Measurements from ENCODE around the gene METTL27.

The METTL27 gene

DNA sequence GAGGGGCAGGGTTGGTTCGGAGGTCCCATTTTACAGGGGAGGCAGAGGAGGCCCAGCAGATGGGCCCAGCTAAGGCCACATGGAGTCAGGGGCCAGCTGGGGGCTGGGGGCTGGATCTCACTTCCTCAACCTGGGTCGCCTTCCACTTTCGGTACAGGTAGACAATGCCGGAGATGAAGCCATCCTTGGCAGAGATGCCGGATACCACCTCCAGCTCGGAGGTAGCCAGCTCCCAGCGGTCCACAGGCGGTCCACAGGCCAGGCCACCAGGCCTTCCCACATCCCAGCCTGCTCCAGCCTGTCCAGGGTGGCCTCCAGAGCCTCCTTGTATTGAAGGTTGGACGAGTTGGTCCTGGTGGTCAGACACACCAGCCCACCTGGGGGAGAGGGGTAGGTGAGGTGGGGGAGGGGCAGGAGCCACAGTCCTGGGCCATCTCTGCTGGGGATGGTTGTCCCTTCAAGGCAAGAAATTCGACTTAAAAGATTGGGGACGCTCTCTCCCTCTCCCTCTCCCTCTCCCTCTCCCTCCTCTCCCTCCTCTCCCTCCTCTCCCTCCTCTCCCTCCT lies 7.6 kb downstream of the METTL27 start:
- FAIRE-seq (no peak), DNase-seq (ENCODE audit: insufficient read length, low spot score) (no peak)
- TF ChIP-seq POLR2A (IDR thresholded peaks at IDR 0.05; ENCODE audit: low read depth, low read length) = no peak

DNA sequence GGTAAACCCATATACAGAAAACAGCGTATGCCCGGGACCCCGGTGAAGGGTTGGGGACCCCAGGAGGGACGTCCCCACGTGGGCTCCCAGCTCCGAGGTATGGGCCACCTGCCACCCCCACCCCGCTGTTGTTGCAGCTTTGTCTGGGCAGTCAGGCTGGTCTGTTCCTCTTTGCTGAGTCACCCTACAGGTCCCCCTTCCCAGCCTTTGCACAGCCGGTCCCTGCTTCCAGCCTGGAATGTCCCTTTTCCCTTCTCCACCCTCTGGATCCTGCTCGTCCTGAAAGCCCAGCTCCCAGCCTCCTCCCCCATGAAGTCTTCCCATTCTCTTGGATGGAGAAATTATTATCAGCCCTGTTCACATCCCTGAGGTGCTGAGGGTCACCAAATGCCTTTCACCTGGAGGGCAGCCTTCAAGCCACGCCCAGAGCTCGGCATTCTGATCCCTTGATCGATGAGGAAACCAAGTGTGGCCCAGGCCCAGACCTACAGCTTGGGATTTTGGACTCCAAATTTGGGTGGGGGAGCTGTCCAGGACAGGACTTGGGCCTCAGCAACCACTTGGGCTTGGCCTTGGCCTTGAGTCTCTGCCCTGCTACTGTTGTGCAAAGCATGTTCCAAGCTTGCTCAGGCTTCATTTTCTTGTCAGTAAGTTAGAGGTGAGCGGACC lies 8.9 kb downstream of the METTL27 start:
- TF ChIP-seq POLR2A (IDR thresholded peaks at IDR 0.05; ENCODE audit: low read depth, low read length) = no peak
- FAIRE-seq (no peak), DNase-seq (ENCODE audit: insufficient read length, low spot score) (no peak)

DNA sequence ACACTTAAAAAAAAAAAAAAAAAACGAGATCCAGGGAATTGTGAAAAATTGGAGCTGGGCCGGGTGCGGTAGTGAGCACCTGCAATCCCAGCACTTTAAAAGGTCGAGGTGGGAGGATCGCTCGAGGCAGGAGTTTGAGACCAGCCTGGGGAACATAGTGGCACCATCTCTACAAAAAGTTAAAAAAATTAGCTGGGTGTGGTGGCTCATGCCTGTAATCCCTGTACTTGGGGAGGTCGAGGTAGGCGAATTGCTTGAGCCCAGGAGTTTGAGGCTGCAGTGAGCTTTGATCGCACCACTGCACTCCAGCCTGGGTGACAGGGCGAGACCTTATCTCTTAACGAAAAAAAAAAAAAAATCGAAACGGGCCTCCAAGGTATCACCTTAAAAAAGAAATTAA lies 9.5 kb downstream of the METTL27 start:
- TF ChIP-seq POLR2A (IDR thresholded peaks at IDR 0.05; ENCODE audit: low read depth, low read length) = no peak
- DNase-seq (ENCODE audit: insufficient read length, low spot score) = no peak
- no peak for FAIRE-seq

DNA sequence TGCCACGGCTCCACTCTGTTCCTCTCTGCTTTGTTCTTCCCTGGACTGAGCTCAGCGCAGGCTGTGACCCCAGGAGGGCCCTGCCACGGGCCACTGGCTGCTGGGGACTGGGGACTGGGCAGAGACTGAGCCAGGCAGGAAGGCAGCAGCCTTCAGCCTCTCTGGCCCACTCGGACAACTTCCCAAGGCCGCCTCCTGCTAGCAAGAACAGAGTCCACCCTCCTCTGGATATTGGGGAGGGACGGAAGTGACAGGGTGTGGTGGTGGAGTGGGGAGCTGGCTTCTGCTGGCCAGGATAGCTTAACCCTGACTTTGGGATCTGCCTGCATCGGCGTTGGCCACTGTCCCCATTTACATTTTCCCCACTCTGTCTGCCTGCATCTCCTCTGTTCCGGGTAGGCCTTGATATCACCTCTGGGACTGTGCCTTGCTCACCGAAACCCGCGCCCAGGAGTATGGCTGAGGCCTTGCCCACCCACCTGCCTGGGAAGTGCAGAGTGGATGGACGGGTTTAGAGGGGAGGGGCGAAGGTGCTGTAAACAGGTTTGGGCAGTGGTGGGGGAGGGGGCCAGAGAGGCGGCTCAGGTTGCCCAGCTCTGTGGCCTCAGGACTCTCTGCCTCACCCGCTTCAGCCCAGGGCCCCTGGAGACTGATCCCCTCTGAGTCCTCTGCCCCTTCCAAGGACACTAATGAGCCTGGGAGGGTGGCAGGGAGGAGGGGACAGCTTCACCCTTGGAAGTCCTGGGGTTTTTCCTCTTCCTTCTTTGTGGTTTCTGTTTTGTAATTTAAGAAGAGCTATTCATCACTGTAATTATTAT lies 10.3 kb downstream of the METTL27 start:
- FAIRE-seq = no peak
- no peak for TF ChIP-seq POLR2A (IDR thresholded peaks at IDR 0.05; ENCODE audit: low read depth, low read length)
- no peak for DNase-seq (ENCODE audit: insufficient read length, low spot score)

DNA sequence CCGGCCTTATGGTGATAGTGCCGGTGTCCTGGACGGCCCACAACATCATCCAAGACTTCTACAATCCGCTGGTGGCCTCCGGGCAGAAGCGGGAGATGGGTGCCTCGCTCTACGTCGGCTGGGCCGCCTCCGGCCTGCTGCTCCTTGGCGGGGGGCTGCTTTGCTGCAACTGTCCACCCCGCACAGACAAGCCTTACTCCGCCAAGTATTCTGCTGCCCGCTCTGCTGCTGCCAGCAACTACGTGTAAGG lies 10.8 kb downstream of the METTL27 start:
- FAIRE-seq (no peak), DNase-seq (ENCODE audit: insufficient read length, low spot score) (no peak)
- TF ChIP-seq POLR2A (IDR thresholded peaks at IDR 0.05; ENCODE audit: low read depth, low read length) = no peak

DNA sequence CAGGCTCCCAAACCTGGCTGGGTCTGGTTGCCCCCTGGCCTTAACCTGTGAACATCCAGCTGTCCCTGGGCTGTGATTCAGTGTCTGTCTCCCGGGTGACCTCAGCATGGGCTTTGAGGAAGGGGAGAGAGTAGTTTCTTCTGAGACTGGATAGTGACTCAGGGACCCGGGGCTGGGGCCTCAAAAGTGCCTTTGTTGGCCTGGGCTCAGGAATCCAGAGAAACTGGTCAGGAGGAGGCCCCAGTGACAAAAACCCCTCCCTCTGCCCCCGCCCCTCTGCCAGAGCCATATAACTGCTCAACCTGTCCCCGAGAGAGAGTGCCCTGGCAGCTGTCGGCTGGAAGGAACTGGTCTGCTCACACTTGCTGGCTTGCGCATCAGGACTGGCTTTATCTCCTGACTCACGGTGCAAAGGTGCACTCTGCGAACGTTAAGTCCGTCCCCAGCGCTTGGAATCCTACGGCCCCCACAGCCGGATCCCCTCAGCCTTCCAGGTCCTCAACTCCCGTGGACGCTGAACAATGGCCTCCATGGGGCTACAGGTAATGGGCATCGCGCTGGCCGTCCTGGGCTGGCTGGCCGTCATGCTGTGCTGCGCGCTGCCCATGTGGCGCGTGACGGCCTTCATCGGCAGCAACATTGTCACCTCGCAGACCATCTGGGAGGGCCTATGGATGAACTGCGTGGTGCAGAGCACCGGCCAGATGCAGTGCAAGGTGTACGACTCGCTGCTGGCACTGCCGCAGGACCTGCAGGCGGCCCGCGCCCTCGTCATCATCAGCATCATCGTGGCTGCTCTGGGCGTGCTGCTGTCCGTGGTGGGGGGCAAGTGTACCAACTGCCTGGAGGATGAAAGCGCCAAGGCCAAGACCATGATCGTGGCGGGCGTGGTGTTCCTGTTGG lies 11.4 kb downstream of the METTL27 start, which contains the start of gene CLDN4:
Gene CLDN4 (plus strand): TSS at position 316 of the 903 bp plus-strand sequence. CDS start 206 bp downstream, at position 522.
- no peak for DNase-seq (ENCODE audit: insufficient read length, low spot score)
- no peak for TF ChIP-seq POLR2A (IDR thresholded peaks at IDR 0.05; ENCODE audit: low read depth, low read length)
- FAIRE-seq = no peak

DNA sequence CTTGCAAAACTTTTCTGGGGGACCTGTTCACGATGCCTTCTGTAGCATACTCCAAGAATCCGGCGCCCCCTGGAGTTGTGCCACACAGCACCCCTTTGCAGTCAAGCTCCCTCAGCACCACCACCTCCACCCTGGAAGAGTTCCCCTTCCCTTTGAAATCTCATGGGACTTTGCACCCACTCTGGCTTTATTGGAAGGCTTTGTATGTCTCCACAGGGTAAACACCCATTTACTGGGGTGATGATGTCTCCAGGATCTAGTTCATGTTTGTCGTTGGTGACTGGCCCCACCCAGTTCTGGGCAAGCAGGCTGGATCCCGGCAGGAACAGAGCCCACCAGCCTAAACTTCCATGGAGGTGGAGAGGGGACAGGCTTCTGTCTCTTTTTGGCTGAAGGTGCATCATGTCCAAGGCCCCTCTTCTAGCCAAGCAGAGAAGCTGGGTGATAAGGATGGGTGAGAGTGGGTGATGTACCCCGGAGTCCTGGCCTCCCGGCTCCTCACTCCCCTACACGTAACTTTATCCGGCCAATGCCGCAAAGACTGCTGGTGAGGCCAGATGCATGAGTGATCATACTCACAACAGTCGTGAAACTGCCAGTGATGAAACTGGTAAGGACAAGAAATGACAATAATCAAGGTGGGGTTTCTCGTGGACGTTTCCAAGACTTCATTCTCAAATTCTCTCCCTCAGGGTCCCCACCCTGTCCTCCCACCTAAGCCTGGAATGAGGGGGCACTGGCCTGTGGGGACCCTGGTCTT lies 12.2 kb downstream of the METTL27 start:
- no peak for DNase-seq (ENCODE audit: insufficient read length, low spot score)
- no peak for FAIRE-seq
- no peak for TF ChIP-seq POLR2A (IDR thresholded peaks at IDR 0.05; ENCODE audit: low read depth, low read length)

DNA sequence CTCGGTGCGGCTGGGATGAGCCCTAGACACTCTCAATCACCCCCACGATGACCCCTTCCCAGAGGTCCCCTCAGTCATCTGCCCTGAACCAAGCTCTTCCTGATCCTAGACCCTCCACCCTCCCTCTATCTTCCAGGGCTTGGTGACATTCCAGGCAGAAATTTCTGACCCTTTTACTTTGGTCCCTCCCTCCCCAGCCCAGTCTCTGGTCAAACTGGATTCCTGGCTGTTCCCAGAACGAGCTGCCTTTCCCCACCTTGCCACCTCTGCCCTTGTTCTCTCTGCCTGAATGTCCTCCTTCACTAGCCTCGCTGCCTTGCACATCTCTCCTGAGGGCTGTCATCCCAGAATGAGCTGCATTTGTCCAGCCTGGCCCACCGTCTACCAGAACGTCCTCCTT lies 12.8 kb downstream of the METTL27 start:
- DNase-seq (ENCODE audit: insufficient read length, low spot score) = no peak
- FAIRE-seq = no peak
- TF ChIP-seq POLR2A (IDR thresholded peaks at IDR 0.05; ENCODE audit: low read depth, low read length) = no peak

DNA sequence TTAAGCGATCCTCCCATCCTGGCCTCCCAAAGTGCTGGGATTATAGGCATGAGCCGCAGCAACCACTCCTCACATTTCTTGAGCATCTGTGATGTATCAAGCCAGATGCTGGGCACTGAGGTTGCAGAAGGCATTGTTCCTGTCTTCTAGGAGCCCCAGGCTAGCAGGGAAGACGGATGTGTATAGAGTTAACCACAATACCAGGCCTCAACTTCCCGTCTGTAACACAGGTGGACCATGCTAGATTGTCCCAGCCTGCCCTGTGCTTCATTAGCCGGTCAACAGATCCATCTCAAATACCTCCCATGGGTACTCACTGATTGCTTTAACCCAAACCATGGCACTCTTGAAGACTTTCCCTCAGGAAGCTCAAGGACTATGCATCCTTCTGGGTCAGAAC lies 13.3 kb downstream of the METTL27 start:
- FAIRE-seq (no peak), DNase-seq (ENCODE audit: insufficient read length, low spot score) (no peak)
- TF ChIP-seq POLR2A (IDR thresholded peaks at IDR 0.05; ENCODE audit: low read depth, low read length) = no peak

DNA sequence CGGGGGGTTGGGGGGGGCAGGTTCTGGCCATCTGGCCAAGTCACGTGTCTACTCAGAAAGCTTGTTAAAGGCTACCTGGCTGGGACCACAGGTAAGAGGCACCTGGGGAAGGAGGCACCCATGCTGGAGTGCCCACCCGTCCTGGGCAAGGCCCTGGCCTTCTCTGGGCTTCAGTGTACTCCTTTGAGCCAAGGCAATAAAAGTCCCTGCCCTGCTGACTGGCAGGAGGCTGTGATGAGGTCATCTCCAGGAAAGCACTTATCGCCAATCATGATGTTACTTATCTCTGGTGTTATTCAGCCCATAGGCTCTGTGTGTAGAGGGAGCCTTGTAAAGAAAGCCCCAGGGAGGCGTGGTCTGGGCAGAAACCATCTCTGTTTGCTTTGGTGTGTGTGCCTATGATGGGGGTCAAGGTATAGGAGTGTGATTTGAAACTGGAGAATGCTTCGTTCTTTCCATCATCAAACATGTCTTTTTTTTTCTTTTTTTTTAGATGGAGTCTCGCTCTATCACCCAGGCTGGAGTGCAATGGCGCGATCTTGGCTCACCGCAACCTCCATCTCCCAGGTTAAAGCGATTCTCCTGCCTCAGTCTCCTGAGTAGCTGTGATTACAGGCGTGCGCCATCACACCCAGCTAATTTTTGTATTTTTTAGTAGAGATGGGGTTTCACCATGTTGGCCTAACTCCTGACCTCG lies 14.1 kb downstream of the METTL27 start:
- TF ChIP-seq POLR2A (IDR thresholded peaks at IDR 0.05; ENCODE audit: low read depth, low read length) = no peak
- FAIRE-seq (peak; percentile 36), DNase-seq (ENCODE audit: insufficient read length, low spot score) (peak; percentile 86)

DNA sequence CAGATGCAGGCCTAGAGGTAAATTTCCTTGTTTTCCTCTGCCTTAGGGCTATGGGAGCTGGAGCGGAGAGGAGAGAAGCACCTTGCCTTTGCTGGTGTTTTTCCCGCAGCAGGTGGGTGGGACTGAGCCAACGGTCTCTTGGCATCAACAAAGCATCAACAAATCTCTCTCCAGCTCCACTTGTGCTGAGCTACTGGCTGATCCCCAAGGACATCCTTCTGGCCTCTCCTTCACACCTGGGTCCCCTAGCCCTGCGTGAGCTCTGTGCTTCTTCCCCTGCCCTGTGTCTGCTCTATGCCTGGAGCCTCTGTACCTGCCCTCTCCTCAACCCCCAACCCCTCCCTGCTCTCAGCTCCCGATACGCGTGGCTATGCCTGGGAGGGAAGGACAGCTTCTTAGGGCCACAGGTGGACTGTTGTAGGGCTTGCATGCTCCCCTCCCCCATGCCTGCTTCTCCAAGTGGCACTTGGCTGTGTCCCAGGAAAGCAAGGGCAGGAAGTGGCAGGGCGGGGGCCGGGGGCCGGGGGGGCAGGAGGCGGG lies 14.7 kb downstream of the METTL27 start:
- FAIRE-seq = no peak
- TF ChIP-seq POLR2A (IDR thresholded peaks at IDR 0.05; ENCODE audit: low read depth, low read length) = no peak
- no peak for DNase-seq (ENCODE audit: insufficient read length, low spot score)

DNA sequence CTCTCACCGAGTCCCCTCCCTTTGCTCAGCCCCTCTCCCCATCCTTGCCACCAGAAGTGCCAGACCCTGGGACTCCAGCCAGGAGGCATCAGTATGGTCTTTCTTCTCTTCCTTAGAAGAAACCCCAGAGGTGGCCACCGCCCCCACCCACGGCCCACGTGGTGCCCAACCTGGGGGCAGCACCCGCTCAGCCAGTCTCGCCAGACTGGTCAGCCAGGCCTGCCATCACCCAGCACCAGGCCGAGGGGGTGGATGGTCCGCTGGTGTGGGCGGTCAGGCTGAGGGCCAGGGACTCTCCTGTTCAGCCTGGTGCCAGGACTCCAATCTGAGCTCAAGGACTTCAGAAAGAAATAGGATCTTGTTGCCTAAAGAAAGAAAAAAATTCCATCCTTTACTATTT lies 17.3 kb downstream of the METTL27 start:
- DNase-seq (ENCODE audit: insufficient read length, low spot score) (no peak), FAIRE-seq (no peak)
- TF ChIP-seq POLR2A (IDR thresholded peaks at IDR 0.05; ENCODE audit: low read depth, low read length) = no peak
